K562 (cell line): ENCODE data around the gene LSM12. TPM values are rescaled to one million over a fixed set of nuclear protein-coding genes. Genes with fewer than 3 reads are reported as not detected.

Experiments
- ASH1L ChIP-seq: fragments of 450-650 bp; IDR thresholded peaks from 2 replicates; pipeline ENCODE4 v1.6.1; 2018; ENCODE audit warnings: borderline replicate concordance, mild to moderate bottlenecking, low read depth; ENCODE audit not compliant: partially characterized antibody
- CTCFL ChIP-seq: IDR thresholded peaks from 2 replicates; pipeline ENCODE4 v1.6.1; 2011; ENCODE audit warnings: borderline replicate concordance, low read depth, mild to moderate bottlenecking, moderate library complexity, low read length; ENCODE audit not compliant: insufficient read depth, poor library complexity, severe bottlenecking
- ELK3 ChIP-seq: fragments of 450-650 bp; formaldehyde crosslinking; IDR thresholded peaks from 2 replicates; pipeline ENCODE4 v1.4.0; 2020; ENCODE audit warnings: mild to moderate bottlenecking
- GABPB1 ChIP-seq: sonication (generic); formaldehyde crosslinking; IDR thresholded peaks from 2 replicates; pipeline ENCODE4 v1.8.0; 2022; ENCODE audit warnings: mild to moderate bottlenecking, missing genetic modification reagents
- HDAC6 ChIP-seq: IDR thresholded peaks from 2 replicates; pipeline ENCODE4 v1.6.1; 2012; ENCODE audit warnings: low read depth, mild to moderate bottlenecking, control low read depth, inconsistent platforms, low read length, moderate library complexity
- HLTF ChIP-seq: fragments of 450-650 bp; IDR thresholded peaks from 2 replicates; pipeline ENCODE4 v1.6.1; 2016
- ID3 ChIP-seq, 2 experiments: fragments of 250-450 bp in 1 of 2; fragments of 450-650 bp in 1 of 2; sonication (Bioruptor Pico) in 1 of 2; IDR thresholded peaks; 2 replicates each; pipeline versions ENCODE4 v1.6.1 to v1.8.0; 2016 to 2021; ENCODE audit warnings: mild to moderate bottlenecking in 2 of 2, moderate library complexity in 2 of 2, missing compliant biosample characterization in 1 of 2, missing genetic modification characterization in 1 of 2
- ILF3 ChIP-seq: fragments of 450-650 bp; IDR thresholded peaks from 2 replicates; pipeline ENCODE4 v1.6.1; 2018; ENCODE audit warnings: antibody characterized with exemption, mild to moderate bottlenecking, moderate library complexity, borderline replicate concordance
- MTA3 ChIP-seq: fragments of 450-650 bp; formaldehyde crosslinking; IDR thresholded peaks from 2 replicates; pipeline ENCODE4 v1.6.1; 2017; ENCODE audit warnings: mild to moderate bottlenecking, borderline replicate concordance
- NCOA6 ChIP-seq: fragments of 450-650 bp; IDR thresholded peaks from 2 replicates; pipeline ENCODE4 v1.6.1; 2017; ENCODE audit warnings: mild to moderate bottlenecking
- NFE2 ChIP-seq: IDR thresholded peaks from 2 replicates; pipeline ENCODE4 v1.6.1; 2014; ENCODE audit warnings: antibody characterized with exemption, low read depth
- NR0B1 ChIP-seq: fragments of 450-650 bp; IDR thresholded peaks from one replicate; pipeline ENCODE4 v1.6.1; 2018; ENCODE audit warnings: mild to moderate bottlenecking, moderate library complexity; ENCODE audit not compliant: partially characterized antibody
- PRMT5 ChIP-seq: sonication (generic); formaldehyde crosslinking; IDR thresholded peaks from 2 replicates; pipeline ENCODE4 v1.5.0; 2020; ENCODE audit warnings: missing genetic modification reagents
- PTBP1 ChIP-seq: fragments of 200-400 bp; formaldehyde crosslinking; IDR thresholded peaks from 2 replicates; pipeline ENCODE4 v1.6.1; 2017; ENCODE audit warnings: low read depth, low read length
- PTTG1 ChIP-seq: fragments of 450-650 bp; IDR thresholded peaks from 2 replicates; pipeline ENCODE4 v1.6.1; 2016; ENCODE audit warnings: low read depth, mild to moderate bottlenecking, missing genetic modification characterization, missing compliant biosample characterization
- SIRT6 ChIP-seq: IDR thresholded peaks from one replicate; pipeline ENCODE4 v1.6.1; 2012; ENCODE audit warnings: low read depth, mild to moderate bottlenecking, control low read depth, inconsistent platforms, low read length, moderate library complexity
- SMARCA5 ChIP-seq: fragments of 450-650 bp; IDR thresholded peaks from 2 replicates; pipeline ENCODE4 v1.6.1; 2016
- TFAP4 ChIP-seq: sonication (generic); formaldehyde crosslinking; IDR thresholded peaks from 2 replicates; pipeline ENCODE4 v1.8.0; 2022; ENCODE audit warnings: missing genetic modification reagents, mild to moderate bottlenecking, moderate library complexity, borderline replicate concordance
- TRIM25 ChIP-seq: fragments of 450-650 bp; IDR thresholded peaks from 2 replicates; pipeline ENCODE4 v1.7.0; 2016; ENCODE audit warnings: borderline replicate concordance
- XRCC5 ChIP-seq: fragments of 200-400 bp; formaldehyde crosslinking; IDR thresholded peaks from 2 replicates; pipeline ENCODE4 v1.6.1; 2017; ENCODE audit warnings: low read depth, mild to moderate bottlenecking, low read length
- ZFPM2 ChIP-seq: fragments of 250-450 bp; sonication (Bioruptor Pico); IDR thresholded peaks from 2 replicates; pipeline ENCODE4 v1.5.1; 2022; ENCODE audit warnings: mild to moderate bottlenecking
- ZNF121 ChIP-seq: sonication (generic); formaldehyde crosslinking; conservative IDR thresholded peaks from 2 replicates; pipeline ENCODE4 v1.8.0; 2022; ENCODE audit warnings: missing genetic modification reagents
- polyA plus RNA-seq, 8 experiments: library from polyadenylated mRNA; depleted of rRNA in 4 of 8; stranded (reverse) in 5 of 8; unstranded in 3 of 8; fragments of >200 nt; fragmentation: Nextera tagmentation in 2 of 8; fragmentation: Illumina TruSeq in 1 of 8; extraction: Ambion mirVana in 2 of 8; extraction: Trizol in 1 of 8; gene quantifications; 2 replicates each; pipeline versions ENCODE4 v1.2.1 to v1.2.3, GENCODE V29; 2011 to 2014; ENCODE audit warnings: inconsistent platforms in 1 of 8, missing spikeins in 1 of 8
- total RNA-seq, 7 experiments: library from RNA; depleted of rRNA in 6 of 7; stranded (reverse); fragments of >200 nt in 6 of 7; fragmentation: Illumina TruSeq in 2 of 7; extraction: Trizol in 2 of 7; gene quantifications; 2 replicates each; pipeline versions ENCODE4 v1.2.1 to v1.2.3, GENCODE V29; 2011 to 2021; ENCODE audit warnings: low replicate concordance in 1 of 7

The LSM12 gene
- total and polyA plus RNA-seq, 9 of the 15 experiments (the other 6 are each of a cell fraction or from before 2014, with no cell fraction given), result 53.0 to 258 (median 89.3) TPM

GRCh38 chr17:43998552-43998951, 67.9 kb downstream of the LSM12 start (continued):
- TF ChIP-seq ELK3 (no peak), NFE2 (no peak), PTTG1 (tag) (no peak), HDAC6 (no peak), HLTF (no peak), ZNF121 (CRISPR knock-in tag) (peak; percentile 50; the same call in 1 of the 2 replicates), PTBP1 (no peak), SMARCA5 (0 out of 2 replicates have a peak, but pooled peaks have one; percentile 30), XRCC5 (no peak), ILF3 (no peak), NR0B1 (no peak), MTA3 (no peak), ZFPM2 (CRISPR knock-in tag) (no peak), TRIM25 (no peak), PRMT5 (CRISPR knock-in tag) (no peak), NCOA6 (no peak), GABPB1 (CRISPR knock-in tag) (no peak), TFAP4 (peak; percentile 89), SIRT6 (no peak), ID3 (CRISPR knock-in tag; IDR thresholded peaks at IDR 0.05) (no peak), ID3 (tag; IDR thresholded peaks at IDR 0.05) (no peak), CTCFL (no peak), ASH1L (no peak)
